K562 (cell line): ENCODE measurements around the gene CAPN12.

ENCODE experiments used
- ATF1 ChIP-seq, 2 experiments: fragments of 450-650 bp in 1 of 2; IDR thresholded peaks; 2 replicates each; pipeline ENCODE4 v1.6.1; 2016; ENCODE audit warnings: missing compliant biosample characterization in 1 of 2, missing genetic modification characterization in 1 of 2
- CHD1 ChIP-seq: fragments of 200-600 bp; sonication (generic); IDR thresholded peaks from one replicate; pipeline ENCODE4 v1.6.1; 2012; ENCODE audit warnings: mild to moderate bottlenecking, moderate library complexity, low read length, inconsistent platforms
- MTA1 ChIP-seq: fragments of 450-650 bp; IDR thresholded peaks from 2 replicates; pipeline ENCODE4 v1.6.1; 2017; ENCODE audit warnings: borderline replicate concordance
- ZFP36 ChIP-seq: fragments of 150-350 bp; IDR thresholded peaks from 2 replicates; pipeline ENCODE4 v1.6.1; 2018; ENCODE audit warnings: low read length, low read depth; ENCODE audit not compliant: partially characterized antibody

DNA sequence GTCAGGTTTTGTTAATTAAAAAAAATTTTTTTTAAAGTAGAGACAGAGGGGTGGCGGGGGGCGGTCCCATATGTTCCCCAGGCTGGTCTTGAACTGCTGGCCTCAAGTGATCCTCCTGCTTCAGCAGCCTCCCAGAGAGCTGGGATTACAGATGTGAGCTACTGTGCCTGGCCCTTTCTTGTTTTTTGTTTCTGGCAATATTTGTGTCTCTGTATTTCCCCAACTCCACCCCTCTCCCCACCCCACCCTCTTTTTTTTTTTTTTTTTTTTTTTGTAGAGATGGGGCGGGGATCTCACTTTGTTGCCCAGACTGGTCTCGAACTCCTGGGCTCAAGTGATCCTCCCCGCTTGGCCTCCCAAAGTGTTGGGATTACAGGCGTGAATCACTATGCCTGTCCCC is 600 bp upstream of the CAPN12 start:
- TF ChIP-seq CHD1 (no peak), MTA1 (no peak), ZFP36 (no peak), ATF1 (CRISPR knock-in tag; IDR thresholded peaks at IDR 0.05) (no peak), ATF1 (tag; IDR thresholded peaks at IDR 0.05) (no peak)
